H9 (cell line): Measurements from ENCODE around the gene CDH16. TPM values are rescaled to one million over a fixed set of nuclear protein-coding genes. Genes with fewer than 3 reads are reported as not detected.

Experiments
- DNase-seq: peaks from one replicate; pipeline ENCODE4 v3.0.0-alpha.2; 2017
- H2AFZ ChIP-seq: one replicate; pipeline ENCODE4 v1.6.1; 2013; ENCODE audit warnings: mild to moderate bottlenecking, low read length, control low read depth, moderate library complexity
- H2AK5ac ChIP-seq: 2 replicates; pipeline ENCODE4 v1.6.1; 2013; ENCODE audit warnings: low read length, control low read depth, mixed read lengths; ENCODE audit not compliant: insufficient read length
- H2BK120ac ChIP-seq: one replicate; pipeline ENCODE4 v1.6.1; 2013; ENCODE audit warnings: low read depth, mild to moderate bottlenecking, low read length, control low read depth, inconsistent platforms; ENCODE audit not compliant: poor library complexity, severe bottlenecking
- H2BK12ac ChIP-seq: 2 replicates; pipeline ENCODE4 v1.6.1; 2013; ENCODE audit warnings: low read length, control low read depth, mixed read lengths, low read depth; ENCODE audit not compliant: insufficient read length
- H2BK15ac ChIP-seq: 2 replicates; pipeline ENCODE4 v1.6.1; 2013; ENCODE audit warnings: low read depth, low read length, control low read depth
- H2BK20ac ChIP-seq: one replicate; pipeline ENCODE4 v1.6.1; 2013; ENCODE audit warnings: low read depth, mild to moderate bottlenecking, low read length, control low read depth, inconsistent platforms; ENCODE audit not compliant: poor library complexity, severe bottlenecking
- H2BK5ac ChIP-seq: 2 replicates; pipeline ENCODE4 v1.6.1; 2013; ENCODE audit warnings: low read length, control low read depth, mixed read lengths; ENCODE audit not compliant: insufficient read length
- H3K14ac ChIP-seq: 2 replicates; pipeline ENCODE4 v1.6.1; 2013; ENCODE audit warnings: low read length, control low read depth; ENCODE audit not compliant: insufficient read depth
- H3K18ac ChIP-seq: 2 replicates; pipeline ENCODE4 v1.6.1; 2013; ENCODE audit warnings: low read depth, mild to moderate bottlenecking, mixed read lengths, low read length, control low read depth; ENCODE audit not compliant: insufficient read length
- H3K23ac ChIP-seq: 2 replicates; pipeline ENCODE4 v1.6.1; 2013; ENCODE audit warnings: low read length, control low read depth, mixed read lengths, low read depth; ENCODE audit not compliant: insufficient read length
- H3K23me2 ChIP-seq: 2 replicates; pipeline ENCODE4 v1.6.1; 2013; ENCODE audit warnings: low read depth, mild to moderate bottlenecking, mixed read lengths, low read length, control low read depth; ENCODE audit not compliant: insufficient read length, poor library complexity, severe bottlenecking
- H3K27ac ChIP-seq: 2 replicates; pipeline ENCODE4 v1.5.1; 2013; ENCODE audit warnings: low read length, control low read depth, mixed read lengths, low read depth; ENCODE audit not compliant: insufficient read length
- H3K27me3 ChIP-seq: 2 replicates; pipeline ENCODE4 v1.6.1; 2013; ENCODE audit warnings: low read length, control low read depth, inconsistent platforms; ENCODE audit not compliant: insufficient read depth
- H3K4ac ChIP-seq: 2 replicates; pipeline ENCODE4 v1.6.1; 2013; ENCODE audit warnings: low read depth, mild to moderate bottlenecking, control low read depth, inconsistent platforms, low read length, moderate library complexity
- H3K4me1 ChIP-seq: 2 replicates; pipeline ENCODE4 v1.6.1; 2013; ENCODE audit warnings: low read length, control low read depth, inconsistent platforms; ENCODE audit not compliant: insufficient read depth
- H3K4me2 ChIP-seq: 2 replicates; pipeline ENCODE4 v1.6.1; 2013; ENCODE audit warnings: low read length, control low read depth, mixed read lengths; ENCODE audit not compliant: insufficient read length, insufficient read depth
- H3K56ac ChIP-seq: 2 replicates; pipeline ENCODE4 v1.6.1; 2013; ENCODE audit warnings: low read depth, mild to moderate bottlenecking, mixed read lengths, low read length, control low read depth; ENCODE audit not compliant: insufficient read length
- H3K79me1 ChIP-seq: 2 replicates; pipeline ENCODE4 v1.6.1; 2013; ENCODE audit warnings: low read depth, mild to moderate bottlenecking, moderate library complexity, low read length, control low read depth, inconsistent platforms; ENCODE audit not compliant: insufficient read depth, poor library complexity, severe bottlenecking
- H3K79me2 ChIP-seq: 2 replicates; pipeline ENCODE4 v1.6.1; 2013; ENCODE audit warnings: low read length, control low read depth, inconsistent platforms; ENCODE audit not compliant: insufficient read depth
- H3K9ac ChIP-seq: 2 replicates; pipeline ENCODE4 v1.6.1; 2013; ENCODE audit warnings: low read length, control low read depth, mixed read lengths; ENCODE audit not compliant: insufficient read length; ENCODE audit errors: extremely low read depth
- H3K9me3 ChIP-seq: one replicate; pipeline ENCODE4 v1.6.1; 2013; ENCODE audit warnings: low read depth, low read length, inconsistent platforms; ENCODE audit not compliant: control insufficient read depth
- H3T11ph ChIP-seq: one replicate; pipeline ENCODE4 v1.6.1; 2013; ENCODE audit warnings: mild to moderate bottlenecking, low read length, control low read depth, inconsistent platforms
- H4K20me1 ChIP-seq: one replicate; pipeline ENCODE4 v1.6.1; 2013; ENCODE audit not compliant: control insufficient read depth, insufficient read length, insufficient read depth
- H4K5ac ChIP-seq: 2 replicates; pipeline ENCODE4 v1.6.1; 2013; ENCODE audit warnings: low read depth, mild to moderate bottlenecking, mixed read lengths, low read length, control low read depth; ENCODE audit not compliant: insufficient read length
- H4K8ac ChIP-seq: replicated peaks from 2 replicates; pipeline ENCODE4 v1.6.1; 2013; ENCODE audit warnings: low read length, control low read depth, mixed read lengths, low read depth; ENCODE audit not compliant: insufficient read length
- H4K91ac ChIP-seq: 2 replicates; pipeline ENCODE4 v1.6.1; 2013; ENCODE audit warnings: low read depth, mild to moderate bottlenecking, moderate library complexity, mixed read lengths, low read length, control low read depth; ENCODE audit not compliant: insufficient read length
- H3K27ac Mint-ChIP-seq, 3 experiments: 2 replicates in 2 of 3; 3 replicates in 1 of 3; pipeline ENCODE4 v1.8.0; 2020 to 2021; ENCODE audit warnings: mixed read lengths in 3 of 3, mild to moderate bottlenecking in 1 of 3, moderate library complexity in 1 of 3
- H3K27me3 Mint-ChIP-seq: 2 replicates; pipeline ENCODE4 v1.8.0; 2021; ENCODE audit warnings: low read depth, mild to moderate bottlenecking, moderate library complexity, mixed read lengths
- H3K36me3 Mint-ChIP-seq, 3 experiments: 2 replicates in 2 of 3; 3 replicates in 1 of 3; pipeline ENCODE4 v1.8.0; 2020 to 2021; ENCODE audit warnings: low read depth in 3 of 3, mixed read lengths in 3 of 3; ENCODE audit not compliant: insufficient read depth in 1 of 3
- H3K4me1 Mint-ChIP-seq, 2 experiments: 2 replicates each; pipeline ENCODE4 v1.8.0; 2020; ENCODE audit warnings: mixed read lengths in 2 of 2
- H3K4me3 Mint-ChIP-seq, 2 experiments: 2 replicates in 1 of 2; 3 replicates in 1 of 2; pipeline ENCODE4 v1.8.0; 2020 to 2021; ENCODE audit warnings: mild to moderate bottlenecking in 2 of 2, mixed read lengths in 2 of 2, moderate library complexity in 1 of 2
- H3K9me3 Mint-ChIP-seq, 2 experiments: 2 replicates in 1 of 2; 3 replicates in 1 of 2; pipeline ENCODE4 v1.8.0; 2020; ENCODE audit warnings: mild to moderate bottlenecking in 2 of 2, mixed read lengths in 2 of 2, moderate library complexity in 1 of 2
- WGBS: extraction: QIAGEN DNeasy Blood & Tissue Kit; methylation state at CpG from one replicate; pipeline ENCODE4 v1.1.7; 2013; ENCODE audit warnings: missing lambda C conversion rate, low lambda C conversion rate, mixed read lengths; ENCODE audit not compliant: insufficient read length; ENCODE audit errors: extremely low coverage; 5-methylcytosine and 5-hydroxymethylcytosine counted together
- total RNA-seq: library from RNA; stranded (reverse); gene quantifications from 2 replicates; pipeline ENCODE4 v1.2.1, GENCODE V29; 2021
- TF ChIP-seq, protein P1 (sequence below): fragments of 200-600 bp; sonication (generic); conservative IDR thresholded peaks from 3 replicates; pipeline ENCODE4 v1.8.0; 2021; ENCODE audit warnings: antibody characterized with exemption, mild to moderate bottlenecking

CDH16 gene
- total RNA-seq, 1 experiment from 2014 or later = not detected

DNA sequence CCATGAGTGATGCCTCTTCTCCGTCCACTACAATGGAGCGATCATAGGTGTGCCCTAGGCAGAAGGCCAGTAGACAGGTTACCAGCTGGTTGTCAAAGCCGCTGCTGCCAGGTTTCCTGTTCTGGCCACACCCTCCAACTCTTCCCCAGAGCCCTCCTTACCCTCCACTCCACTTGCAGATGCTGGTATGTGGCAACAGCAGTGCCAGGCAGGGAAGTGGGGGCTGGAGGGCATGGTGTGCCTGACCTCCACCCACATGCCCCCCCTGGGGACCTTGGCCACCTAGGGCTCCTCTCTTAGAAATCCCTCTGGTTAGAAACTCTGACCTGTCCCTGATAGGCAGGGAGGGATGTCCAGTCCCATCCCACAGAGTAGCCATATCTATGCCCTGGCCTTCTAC, 5.2 kb upstream of the CDH16 start:
- H3K79me1 ChIP-seq = no peaks in the 10 kb centered on the region
- no peak for DNase-seq
- no peak overlapping the region for H3K27ac Mint-ChIP-seq
- H3K14ac ChIP-seq = no peak overlapping the region
- peaks cover 15% of the 10 kb centered on the region; the same call in 1 of the 2 replicates for H3K27me3 ChIP-seq
- no peak overlapping the region for H4K5ac ChIP-seq
- no peak overlapping the region for H2AK5ac ChIP-seq
- H3K4me1 ChIP-seq = no peaks in the 10 kb centered on the region
- no peaks in the 10 kb centered on the region for H4K20me1 ChIP-seq
- no peaks in the 10 kb centered on the region; a peak in 1 of 5 replicates for H3K9me3 Mint-ChIP-seq
- H3K27me3 Mint-ChIP-seq = peaks cover 78% of the 10 kb centered on the region
- no peak overlapping the region for H3K4ac ChIP-seq
- no peaks in the 10 kb centered on the region for H3K9me3 ChIP-seq
- TF ChIP-seq, protein P1, sequence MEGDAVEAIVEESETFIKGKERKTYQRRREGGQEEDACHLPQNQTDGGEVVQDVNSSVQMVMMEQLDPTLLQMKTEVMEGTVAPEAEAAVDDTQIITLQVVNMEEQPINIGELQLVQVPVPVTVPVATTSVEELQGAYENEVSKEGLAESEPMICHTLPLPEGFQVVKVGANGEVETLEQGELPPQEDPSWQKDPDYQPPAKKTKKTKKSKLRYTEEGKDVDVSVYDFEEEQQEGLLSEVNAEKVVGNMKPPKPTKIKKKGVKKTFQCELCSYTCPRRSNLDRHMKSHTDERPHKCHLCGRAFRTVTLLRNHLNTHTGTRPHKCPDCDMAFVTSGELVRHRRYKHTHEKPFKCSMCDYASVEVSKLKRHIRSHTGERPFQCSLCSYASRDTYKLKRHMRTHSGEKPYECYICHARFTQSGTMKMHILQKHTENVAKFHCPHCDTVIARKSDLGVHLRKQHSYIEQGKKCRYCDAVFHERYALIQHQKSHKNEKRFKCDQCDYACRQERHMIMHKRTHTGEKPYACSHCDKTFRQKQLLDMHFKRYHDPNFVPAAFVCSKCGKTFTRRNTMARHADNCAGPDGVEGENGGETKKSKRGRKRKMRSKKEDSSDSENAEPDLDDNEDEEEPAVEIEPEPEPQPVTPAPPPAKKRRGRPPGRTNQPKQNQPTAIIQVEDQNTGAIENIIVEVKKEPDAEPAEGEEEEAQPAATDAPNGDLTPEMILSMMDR = no peak
- no peak overlapping the region for H3K56ac ChIP-seq
- no CpG with 5 or more reads among the region's 3 CpGs for WGBS
- H2BK20ac ChIP-seq = no peak overlapping the region
- H3K4me3 Mint-ChIP-seq = no peak overlapping the region; a peak in 2 of 5 replicates
- no peak overlapping the region for H4K8ac ChIP-seq
- no peak overlapping the region for H4K91ac ChIP-seq
- H2BK120ac ChIP-seq = no peak overlapping the region
- no peak overlapping the region for H2BK15ac ChIP-seq
- no peak overlapping the region for H3K18ac ChIP-seq
- H3K23ac ChIP-seq = no peak overlapping the region
- no peak overlapping the region for H3K27ac ChIP-seq
- H3K4me1 Mint-ChIP-seq = peaks cover 13 to 15% of the 10 kb centered on the region in 2 experiments
- H2BK12ac ChIP-seq = no peak overlapping the region
- no peak overlapping the region for H2AFZ ChIP-seq
- H3T11ph ChIP-seq = no peak overlapping the region
- H3K23me2 ChIP-seq = peaks cover 5% of the 10 kb centered on the region
- H3K4me2 ChIP-seq = no peak overlapping the region
- no peaks in the 10 kb centered on the region for H3K79me2 ChIP-seq
- no peaks in the 10 kb centered on the region for H3K36me3 Mint-ChIP-seq
- no peak overlapping the region for H3K9ac ChIP-seq
- no peak overlapping the region for H2BK5ac ChIP-seq
